Skeletal muscle cell (primary cell): ENCODE measurements around the gene MARCHF9.
"Not testable (repeated sequence)": the region's sequence is repeated elsewhere in the genome, so short reads cannot be mapped to it uniquely, and the experiment has no call there.

Experiments used
- DNase-seq: peaks from one replicate; pipeline ENCODE4 v3.0.0-alpha.2; 2010; ENCODE audit warnings: low read depth
- H3K4me3 ChIP-seq: 2 replicates; pipeline ENCODE4 v1.5.1; 2011; ENCODE audit warnings: low read depth, mild to moderate bottlenecking, control low read depth, low read length, moderate library complexity

The MARCHF9 gene

DNA sequence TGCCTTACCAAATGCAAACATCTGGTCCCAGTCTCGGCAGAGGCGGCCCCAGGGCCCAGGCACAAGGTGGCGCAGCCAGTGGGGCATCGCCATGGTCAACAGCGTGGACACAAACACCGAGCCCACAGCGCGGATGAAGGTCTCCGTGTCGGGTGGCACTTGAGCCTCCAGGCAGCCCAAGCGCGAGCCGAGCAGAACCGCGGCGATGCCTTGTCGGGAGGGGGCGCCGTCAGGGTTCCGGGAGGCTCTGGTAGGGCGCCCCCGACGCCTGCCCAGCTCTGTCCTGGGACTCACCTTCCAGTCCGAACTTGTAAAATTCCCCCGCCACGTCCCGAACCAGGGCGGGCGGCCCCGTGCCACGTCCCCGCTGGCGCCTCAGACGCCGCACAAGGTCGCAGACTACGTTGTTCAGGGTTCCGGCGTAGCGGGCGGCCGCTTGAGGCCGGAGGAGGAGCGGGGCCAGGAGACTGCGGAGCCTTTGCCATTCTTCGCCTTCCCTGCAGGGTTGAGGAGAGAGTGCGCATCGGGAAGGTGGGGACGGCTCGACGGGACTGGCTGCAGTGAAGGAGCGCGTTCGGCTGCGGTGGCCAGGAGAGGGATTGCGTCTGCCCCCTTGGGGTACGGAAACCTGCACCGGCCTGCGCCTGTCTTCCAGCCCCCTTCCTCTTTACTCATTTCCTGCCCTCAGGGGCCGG, 10.2 kb downstream of the MARCHF9 start:
- no peak for DNase-seq
- peak overlapping the region; percentile 32 for H3K4me3 ChIP-seq

DNA sequence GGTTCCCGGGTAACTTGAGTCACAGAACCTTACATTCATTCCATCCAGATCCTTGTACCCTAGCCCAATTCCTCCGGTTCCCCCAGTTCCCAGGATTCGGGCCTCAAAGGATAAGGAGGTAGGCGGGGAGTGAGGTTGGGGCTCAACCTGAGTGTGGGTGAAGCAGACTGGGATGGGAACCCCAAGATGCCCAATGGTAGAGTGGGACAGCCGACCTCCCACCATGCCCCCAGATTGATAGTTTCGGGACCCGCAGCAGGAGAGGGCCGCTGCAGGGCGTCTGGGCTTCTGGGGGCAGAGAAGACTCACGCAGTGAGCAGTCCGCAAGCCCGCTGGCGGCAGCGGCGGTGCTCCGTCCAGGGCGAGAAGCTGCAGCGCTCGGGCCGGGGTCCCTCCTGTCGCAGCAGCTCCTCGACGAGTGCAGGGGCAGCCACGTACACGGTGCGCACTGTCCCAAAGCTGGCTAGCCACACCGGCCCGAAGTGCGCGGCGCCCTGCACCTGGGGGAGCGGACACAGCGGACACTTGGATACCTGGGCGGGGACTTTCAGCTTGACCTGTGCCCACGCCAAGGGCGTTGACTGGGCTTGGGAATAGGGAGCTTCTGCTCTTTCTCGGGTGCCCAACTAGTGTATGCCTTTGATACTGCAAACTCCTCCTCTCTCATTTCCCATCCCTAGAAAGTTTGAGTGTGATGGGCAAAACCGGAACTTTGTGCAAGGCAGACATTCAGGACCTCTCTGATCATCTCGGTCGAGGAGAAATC, 11.0 kb downstream of the MARCHF9 start:
- DNase-seq: no peak
- peak overlapping the region; percentile 35 for H3K4me3 ChIP-seq

DNA sequence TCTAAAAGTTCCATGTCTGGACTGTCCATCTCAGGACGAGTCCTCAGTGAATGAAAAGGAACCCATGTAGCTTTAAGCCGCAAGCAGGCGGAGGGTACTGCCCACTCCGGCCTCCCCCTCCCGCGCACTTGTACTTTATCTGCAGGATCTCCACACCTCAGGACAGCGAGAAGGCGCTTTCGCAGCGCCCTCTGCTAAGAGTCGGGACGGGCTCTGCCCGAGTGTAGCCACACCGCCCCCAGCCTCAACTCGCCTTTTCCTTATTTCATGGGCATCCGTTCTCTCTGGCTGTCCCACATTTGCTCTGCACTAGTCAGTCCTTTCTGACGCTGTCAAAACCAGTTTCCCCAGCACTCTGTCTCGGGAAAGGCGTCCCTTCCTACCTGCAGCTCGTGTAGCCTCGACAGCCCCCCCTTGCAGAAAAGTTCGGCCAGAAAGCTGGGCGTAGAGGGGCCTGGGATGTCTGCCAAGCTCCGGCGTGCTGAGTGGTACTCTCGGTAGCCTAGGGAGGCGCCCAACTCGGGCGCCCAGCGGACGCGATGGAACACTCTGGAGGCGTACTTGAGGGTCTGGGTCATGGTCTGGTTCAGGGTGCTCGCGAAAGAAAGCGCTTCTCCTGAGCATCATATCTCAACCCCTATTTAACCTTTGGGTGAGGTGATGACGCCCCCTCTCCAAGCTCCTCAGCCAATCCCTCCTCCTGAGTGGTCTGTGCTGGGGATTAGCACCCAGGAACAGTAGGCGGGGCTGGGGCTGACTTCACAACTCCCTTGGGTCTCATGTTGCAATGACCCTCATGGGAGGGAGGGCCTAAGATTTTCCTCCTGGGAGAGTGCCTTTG, 11.8 kb downstream of the MARCHF9 start, which contains the start of gene CYP27B1:
Gene CYP27B1, minus strand, starts transcription at position 615 of the 841 bp plus-strand sequence. Its CDS starts 37 bp downstream, at position 578.
- no peak for DNase-seq
- H3K4me3 ChIP-seq: peak within 1 kb of the TSS; percentile 35

DNA sequence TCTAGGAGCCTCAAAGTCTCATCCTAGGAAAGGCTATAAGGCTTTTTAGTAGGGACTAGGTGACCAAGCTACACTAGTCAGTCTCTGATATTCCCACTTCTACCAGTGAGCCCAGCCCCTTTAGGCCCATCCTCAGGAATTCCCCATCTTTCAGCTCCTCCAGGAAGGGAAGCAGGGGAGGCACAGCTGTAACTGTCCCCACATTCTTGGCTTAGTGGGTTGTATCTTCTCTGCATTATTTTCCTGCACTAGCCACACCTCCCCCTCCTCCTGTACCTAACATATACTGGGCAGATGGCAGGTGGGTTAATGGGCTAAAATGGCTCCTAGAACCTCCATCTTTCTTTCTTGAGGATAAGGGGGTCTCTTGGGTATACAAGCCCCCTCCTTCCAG, 12.4 kb downstream of the MARCHF9 start:
- no peak overlapping the region for H3K4me3 ChIP-seq
- DNase-seq: no peak

DNA sequence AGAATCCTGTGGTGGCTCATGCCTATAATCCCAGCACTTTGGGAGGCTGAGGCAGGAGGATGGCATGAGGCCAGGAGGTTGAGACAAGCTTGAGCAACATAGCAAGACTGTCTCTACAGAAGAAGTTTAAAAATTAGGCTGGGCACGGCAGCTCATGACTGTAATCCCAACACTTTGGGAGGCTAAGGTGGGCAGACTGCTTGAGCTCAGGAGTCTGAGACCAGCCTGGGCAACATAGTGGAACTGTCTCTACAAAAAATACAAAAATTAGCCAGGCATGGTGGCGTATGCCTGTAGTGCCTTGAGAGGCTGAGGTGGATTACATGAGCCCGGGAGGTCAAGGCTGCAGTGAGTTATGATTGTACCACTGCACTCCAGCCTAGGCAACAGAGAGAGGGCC, 13.0 kb downstream of the MARCHF9 start:
- H3K4me3 ChIP-seq: no peak overlapping the region
- no peak for DNase-seq

DNA sequence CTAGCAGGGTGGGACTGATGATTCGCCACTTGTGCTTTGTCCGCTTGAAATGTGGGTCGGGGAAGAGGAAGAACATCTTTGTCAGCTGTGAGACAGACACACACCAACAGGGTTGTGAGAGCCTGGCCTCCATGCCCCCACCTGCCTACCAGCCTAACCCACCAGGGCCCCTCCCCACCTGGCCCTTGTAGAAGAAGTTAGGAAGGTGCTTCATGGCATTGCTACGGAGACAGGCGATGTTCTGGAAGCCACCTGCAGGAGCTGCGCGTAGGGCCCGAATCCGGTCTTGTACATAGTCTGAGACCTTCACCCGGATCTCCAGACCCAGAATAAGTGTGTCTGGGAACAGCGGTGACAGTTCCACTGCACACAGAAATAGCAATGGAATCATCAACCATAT, 14.7 kb downstream of the MARCHF9 start:
- DNase-seq: no peak
- no peak overlapping the region for H3K4me3 ChIP-seq

DNA sequence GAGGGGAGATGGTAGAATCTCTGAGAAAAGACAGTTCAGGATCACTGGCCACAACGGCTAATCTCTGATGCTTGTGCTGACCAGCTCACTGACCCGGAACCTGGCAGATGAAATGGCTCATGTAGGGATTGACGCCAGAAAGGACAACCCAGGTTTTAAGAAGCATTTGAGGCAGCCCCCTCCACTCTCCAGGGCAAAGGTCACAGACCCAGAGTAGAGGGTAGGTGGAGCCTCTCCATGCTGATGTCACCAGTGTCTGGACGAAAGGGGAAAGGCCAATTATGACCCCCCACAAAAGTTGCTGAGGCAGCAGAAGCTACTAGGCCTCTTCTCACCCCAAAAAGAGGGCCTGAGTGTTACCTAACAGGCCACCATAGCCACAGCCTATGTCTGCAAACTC, 15.8 kb downstream of the MARCHF9 start:
- H3K4me3 ChIP-seq: no peak overlapping the region
- DNase-seq: no peak

DNA sequence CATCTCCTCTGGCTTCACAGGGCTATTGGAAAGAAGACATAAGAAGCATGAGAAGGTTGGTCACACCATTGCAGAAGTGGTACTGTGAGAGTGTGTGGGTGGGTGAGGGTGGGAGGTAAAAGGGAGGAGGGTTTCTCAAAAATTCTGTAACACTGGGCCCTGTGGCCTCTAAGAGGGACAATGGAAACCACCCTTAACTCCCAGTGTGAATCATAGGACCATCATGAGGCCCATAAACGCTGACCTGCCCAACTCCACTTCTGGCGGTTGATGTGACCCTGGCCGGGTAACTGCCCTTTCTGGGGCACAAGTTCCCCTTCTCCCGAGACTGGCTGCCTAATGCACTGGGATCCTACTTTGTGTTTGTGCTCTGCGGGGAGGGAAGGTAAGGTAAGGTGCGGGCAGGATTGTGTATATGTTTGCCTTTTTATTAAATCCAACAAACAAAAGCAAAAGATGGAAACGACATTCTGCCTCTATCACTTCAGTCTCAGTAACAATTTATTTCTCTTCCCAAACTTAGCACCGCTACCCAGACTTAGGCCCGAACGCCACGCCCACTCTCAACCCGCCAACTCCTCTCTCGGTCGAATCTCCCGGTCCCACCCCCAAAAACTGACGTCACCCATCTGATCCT, 16.5 kb downstream of the MARCHF9 start:
- peak overlapping the region; percentile 92 for H3K4me3 ChIP-seq
- DNase-seq: peak; percentile 70

DNA sequence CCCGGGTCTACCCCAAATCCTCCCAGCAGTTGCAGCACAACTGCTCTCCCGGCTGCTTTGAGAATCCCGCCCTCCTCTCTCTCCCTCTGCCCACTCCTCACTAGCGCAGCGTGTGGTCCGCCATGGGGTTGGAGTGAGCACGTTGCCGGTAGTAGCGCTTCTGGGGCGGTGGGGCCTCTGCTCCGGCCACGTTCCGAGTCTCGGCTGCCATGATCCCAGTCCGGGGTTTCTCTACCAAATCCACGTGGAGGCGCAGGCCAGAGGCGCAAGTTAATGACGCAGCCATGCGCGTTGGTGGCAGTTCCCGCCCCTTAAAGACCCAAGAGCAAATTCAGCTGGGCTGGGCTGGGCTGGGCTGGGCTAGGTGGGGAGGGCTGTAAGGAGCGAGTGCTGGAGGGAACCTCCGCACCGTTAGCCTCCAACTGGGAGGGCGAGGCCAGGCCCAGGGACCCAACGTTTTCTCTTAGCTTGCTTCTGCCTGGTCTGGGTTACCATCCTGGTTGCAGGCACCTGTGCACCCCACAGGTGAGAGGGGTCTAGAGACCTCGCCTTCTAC, 17.0 kb downstream of the MARCHF9 start, which contains the start of gene METTL1:
Gene METTL1, minus strand, starts transcription at position 233 of the 556 bp plus-strand sequence. Its CDS starts 22 bp downstream, at position 211.
- peak within 1 kb of the TSS; percentile 92 for H3K4me3 ChIP-seq
- DNase-seq: peak; percentile 88

DNA sequence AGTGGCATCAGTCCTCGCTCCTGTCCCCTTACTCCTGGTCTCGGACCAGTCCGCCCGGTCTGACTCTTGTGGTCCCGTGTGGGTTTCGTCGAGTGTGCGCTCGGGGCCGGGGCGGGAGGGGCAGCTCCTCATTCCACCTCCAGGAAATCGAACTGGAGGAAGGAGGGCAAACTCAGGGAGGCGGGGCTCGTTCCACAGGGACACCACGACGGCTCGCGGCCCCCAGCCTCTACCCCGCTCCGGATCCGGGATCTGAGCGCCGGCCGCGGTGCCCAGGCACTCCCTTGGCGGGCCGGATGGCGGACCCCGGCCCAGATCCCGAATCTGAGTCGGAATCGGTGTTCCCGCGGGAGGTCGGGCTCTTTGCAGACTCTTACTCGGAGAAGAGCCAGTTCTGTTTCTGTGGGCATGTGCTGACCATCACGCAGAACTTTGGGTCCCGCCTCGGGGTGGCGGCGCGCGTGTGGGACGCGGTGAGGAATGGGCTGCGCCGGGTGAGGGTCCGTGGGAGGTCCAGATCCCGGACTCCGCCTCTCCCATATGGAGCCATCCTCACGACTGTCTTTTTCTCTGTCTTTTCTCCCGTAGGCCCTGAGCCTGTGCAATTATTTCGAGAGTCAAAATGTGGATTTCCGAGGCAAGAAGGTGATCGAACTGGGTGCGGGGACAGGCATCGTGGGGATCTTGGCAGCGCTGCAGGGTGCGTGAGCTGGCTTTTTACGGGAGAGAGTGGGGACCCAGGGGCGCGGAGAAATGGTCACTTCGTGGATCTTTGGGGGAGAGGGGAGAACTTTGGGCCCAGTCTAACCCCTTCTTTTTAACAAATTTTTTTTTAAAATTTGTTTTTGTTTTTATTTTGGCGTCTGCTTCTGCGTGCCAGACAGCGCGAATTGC, 17.8 kb downstream of the MARCHF9 start, which contains the start of gene EEF1AKMT3:
Gene EEF1AKMT3, plus strand, starts transcription at position 186 of the 894 bp plus-strand sequence. Its CDS starts 111 bp downstream, at position 297.
- peak within 1 kb of the TSS; percentile 92 for H3K4me3 ChIP-seq
- no peak for DNase-seq

DNA sequence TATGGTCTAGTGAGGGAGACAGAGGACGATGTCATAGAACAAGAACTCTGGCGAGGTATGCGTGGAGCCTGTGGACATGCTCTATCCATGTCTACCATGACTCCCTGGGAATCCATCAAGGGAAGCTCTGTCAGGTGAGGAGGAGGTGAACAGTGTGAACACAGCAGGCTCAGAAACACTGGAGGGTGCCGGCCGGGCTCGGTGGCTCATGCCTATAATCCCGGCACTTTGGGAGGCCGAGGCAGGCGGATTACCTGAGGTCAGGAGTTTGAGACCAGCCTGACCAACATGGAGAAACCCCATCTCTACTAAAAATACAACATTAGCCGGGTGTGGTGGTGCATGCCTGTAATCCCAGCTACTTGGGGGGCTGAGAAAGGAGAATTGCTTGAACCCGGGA, 19.7 kb downstream of the MARCHF9 start:
- DNase-seq, H3K4me3 ChIP-seq: not testable (repeated sequence)

DNA sequence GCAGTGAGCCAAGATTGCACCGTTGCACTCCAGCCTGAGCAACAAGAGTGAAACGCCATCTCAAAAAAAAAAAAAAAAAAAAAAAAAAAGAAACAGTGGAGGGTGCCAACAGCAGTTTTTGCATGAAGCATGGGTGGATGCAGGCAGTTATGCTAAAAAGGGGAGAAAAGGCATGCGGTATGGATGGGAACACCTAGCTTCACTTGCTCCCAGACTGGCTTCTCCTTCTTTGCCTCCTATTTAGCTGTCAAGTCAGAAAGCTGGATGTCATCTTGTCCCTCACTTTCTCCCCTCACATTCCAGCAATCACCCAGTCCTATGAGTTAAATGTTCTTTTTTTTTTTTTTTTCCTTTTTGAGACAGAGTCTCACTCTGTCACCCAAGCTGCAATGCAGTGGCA, 20.1 kb downstream of the MARCHF9 start:
- DNase-seq: no peak

DNA sequence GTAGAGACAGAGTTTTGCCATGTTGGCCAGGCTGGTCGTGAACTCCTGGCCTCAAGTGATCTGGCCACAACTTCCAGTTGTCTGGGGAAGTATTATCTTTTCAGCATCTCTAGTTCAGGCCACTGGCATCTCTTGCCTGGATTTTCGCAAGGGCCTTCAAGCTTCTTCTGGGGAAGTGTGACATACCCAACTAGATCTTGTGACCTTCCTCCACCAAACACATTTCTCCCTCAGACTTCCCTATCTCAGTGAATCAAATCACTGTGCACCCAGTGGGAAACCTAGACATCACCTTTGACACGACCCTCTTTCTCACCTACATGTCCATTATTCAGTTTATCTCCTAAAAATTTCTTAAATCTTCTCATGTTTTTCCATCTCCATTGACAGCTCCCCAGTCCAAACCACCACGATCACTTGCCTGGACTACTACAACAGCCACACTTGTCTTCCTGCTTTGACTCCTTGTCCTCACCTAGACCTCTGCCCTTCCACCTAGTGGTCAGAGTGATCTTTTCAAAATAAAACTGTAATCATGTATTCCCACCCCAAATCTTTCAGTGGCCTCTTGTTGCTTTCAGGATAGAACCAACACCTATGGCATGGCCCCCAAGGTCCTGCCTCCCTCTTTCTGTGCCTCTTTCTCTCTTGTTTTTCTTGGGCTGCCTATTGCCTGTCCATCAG, 20.8 kb downstream of the MARCHF9 start:
- H3K4me3 ChIP-seq: no peak overlapping the region
- no peak for DNase-seq

More for the DNA sequence above, 20.1 kb downstream of the MARCHF9 start:
- no peak overlapping the region for H3K4me3 ChIP-seq

DNA sequence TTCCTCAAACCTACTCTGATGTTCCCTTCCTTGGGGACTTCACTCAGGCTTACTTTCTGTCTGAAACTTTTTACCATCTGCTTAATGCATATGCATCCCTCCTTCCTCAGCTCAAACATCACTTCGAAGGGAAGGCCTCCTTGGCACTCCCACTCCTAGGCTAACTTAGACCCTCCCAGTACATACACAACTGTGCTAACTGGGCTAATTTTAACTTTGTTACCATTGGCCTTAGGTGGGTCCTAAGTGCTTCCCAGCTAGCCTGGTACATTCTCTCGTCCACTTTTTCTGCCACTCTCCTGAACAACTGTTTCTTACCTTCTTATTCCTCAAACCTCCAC, 21.3 kb downstream of the MARCHF9 start:
- no peak overlapping the region for H3K4me3 ChIP-seq
- no peak for DNase-seq

DNA sequence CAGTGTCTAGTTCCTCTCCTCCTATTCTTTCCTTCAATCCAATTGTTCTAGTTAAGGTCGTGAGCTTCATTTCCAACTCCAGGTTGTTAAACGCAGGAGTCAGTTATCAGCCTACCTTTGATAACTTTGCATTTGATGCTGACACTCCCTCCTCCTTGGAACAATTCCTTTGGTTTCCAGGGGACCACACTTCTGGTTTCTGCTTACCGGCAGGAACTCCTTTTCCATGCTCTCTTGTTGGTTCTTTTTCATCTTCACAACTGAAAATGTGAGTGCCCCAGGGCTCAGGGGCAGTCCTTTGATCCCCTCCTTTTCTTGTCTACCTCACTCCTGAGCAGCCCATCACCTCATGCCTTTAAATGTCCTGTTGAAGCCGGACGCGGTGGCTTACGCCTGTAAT, 22.5 kb downstream of the MARCHF9 start:
- no peak for DNase-seq
- H3K4me3 ChIP-seq: no peak overlapping the region

DNA sequence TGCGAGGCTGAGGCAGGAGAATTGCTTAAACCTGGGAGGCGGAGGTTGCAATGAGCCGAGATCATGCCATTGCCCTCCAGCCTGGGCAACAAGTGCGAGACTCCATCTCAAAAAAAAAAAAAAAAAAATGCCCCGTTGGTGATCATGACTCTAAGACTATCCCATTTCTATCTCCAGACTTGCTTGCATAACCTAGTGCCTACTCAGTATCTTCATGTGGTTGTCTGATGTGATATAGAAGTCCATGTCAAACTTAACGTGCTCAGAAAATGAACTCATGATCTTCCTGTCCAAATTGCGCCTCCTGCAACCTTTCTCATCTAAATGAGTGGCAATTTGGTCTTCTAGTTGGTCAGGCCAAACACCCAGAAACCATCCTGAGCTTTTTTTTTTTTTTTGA, 23.0 kb downstream of the MARCHF9 start:
- no peak for DNase-seq
- no peak overlapping the region for H3K4me3 ChIP-seq

DNA sequence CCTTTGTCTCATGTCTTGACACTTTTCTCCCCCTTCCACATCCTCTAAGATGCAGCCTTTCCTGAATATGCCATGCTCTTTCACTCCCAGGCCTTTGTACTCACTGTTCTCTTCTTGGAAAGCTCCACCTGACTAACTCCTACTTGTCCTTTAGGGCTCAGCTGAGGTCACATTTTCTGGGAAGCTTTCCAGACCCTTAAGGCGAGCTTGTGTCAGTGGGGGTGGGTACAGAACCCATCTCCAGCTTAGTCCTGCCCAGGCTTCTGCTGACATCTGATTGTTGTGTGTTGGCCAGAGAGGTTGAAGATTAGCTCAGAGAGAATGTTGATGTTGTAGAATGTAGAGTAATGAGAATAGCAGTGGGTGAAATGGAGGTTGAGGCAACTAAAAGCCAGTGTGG, 24.8 kb downstream of the MARCHF9 start:
- no peak for DNase-seq
- no peak overlapping the region for H3K4me3 ChIP-seq
